ENCODE measurements around the gene RPL22L1. TPM values are rescaled to one million over a fixed set of nuclear protein-coding genes. Genes with fewer than 3 reads are reported as not detected.
"Not testable (repeated sequence)": the region's sequence is repeated elsewhere in the genome, so short reads cannot be mapped to it uniquely, and the experiment has no call there.

Gene RPL22L1
- total RNA-seq, 2 donors from 2014 or later: 46.2 to 78.0 TPM

GRCh38 chr3:170836491-170836890, 33.5 kb downstream of the RPL22L1 start:
- TF ChIP-seq, protein P1, sequence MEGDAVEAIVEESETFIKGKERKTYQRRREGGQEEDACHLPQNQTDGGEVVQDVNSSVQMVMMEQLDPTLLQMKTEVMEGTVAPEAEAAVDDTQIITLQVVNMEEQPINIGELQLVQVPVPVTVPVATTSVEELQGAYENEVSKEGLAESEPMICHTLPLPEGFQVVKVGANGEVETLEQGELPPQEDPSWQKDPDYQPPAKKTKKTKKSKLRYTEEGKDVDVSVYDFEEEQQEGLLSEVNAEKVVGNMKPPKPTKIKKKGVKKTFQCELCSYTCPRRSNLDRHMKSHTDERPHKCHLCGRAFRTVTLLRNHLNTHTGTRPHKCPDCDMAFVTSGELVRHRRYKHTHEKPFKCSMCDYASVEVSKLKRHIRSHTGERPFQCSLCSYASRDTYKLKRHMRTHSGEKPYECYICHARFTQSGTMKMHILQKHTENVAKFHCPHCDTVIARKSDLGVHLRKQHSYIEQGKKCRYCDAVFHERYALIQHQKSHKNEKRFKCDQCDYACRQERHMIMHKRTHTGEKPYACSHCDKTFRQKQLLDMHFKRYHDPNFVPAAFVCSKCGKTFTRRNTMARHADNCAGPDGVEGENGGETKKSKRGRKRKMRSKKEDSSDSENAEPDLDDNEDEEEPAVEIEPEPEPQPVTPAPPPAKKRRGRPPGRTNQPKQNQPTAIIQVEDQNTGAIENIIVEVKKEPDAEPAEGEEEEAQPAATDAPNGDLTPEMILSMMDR (IDR thresholded peaks at IDR 0.05): no peak
- H3K27ac ChIP-seq: no peak overlapping the region
- ATAC-seq (ENCODE audit: insufficient number of reproducible peaks, low FRiP score, low read depth) (no peak), DNase-seq (ENCODE audit: low spot score) (no peak)
- no peaks in the 10 kb centered on the region for H3K27me3 ChIP-seq (replicated peaks; ENCODE audit: insufficient read depth)
- peaks cover 0 to 7% of the 10 kb centered on the region in 2 donors for H3K4me1 ChIP-seq (ENCODE audit: control insufficient read depth in 1 of 2, low read depth in 2 of 2)
- H3K36me3 ChIP-seq: no peaks in the 10 kb centered on the region
- H3K4me3 ChIP-seq: no peak overlapping the region
- H3K9me3 ChIP-seq: no peaks in the 10 kb centered on the region

DNA sequence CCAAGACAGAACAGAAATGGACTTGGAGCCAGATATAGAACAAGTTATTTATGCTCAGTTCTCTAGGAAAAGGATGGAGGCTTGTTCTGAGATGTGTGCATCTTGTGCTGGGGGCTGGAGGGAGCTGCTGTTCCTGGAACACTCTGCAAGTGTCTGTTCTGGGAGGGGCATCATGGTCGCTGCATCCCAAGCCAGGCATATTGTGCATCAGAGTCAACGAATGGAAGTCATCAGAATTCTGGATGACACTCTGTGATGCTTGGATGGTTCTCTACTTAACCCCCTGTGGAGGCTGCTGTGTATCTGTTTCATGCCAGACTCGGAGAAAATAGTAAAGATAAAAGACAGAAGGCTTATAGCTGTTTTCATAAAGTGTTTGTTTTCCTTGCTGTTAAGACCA, 34.7 kb downstream of the RPL22L1 start:
- H3K4me1 ChIP-seq (ENCODE audit: control insufficient read depth in 1 of 2, low read depth in 2 of 2): peaks cover 0 to 3% of the 10 kb centered on the region in 2 donors
- DNase-seq (ENCODE audit: low spot score) (no peak), ATAC-seq (ENCODE audit: insufficient number of reproducible peaks, low FRiP score, low read depth) (no peak)
- TF ChIP-seq, protein P1 (IDR thresholded peaks at IDR 0.05): no peak
- no peak overlapping the region for H3K27ac ChIP-seq
- H3K27me3 ChIP-seq (replicated peaks; ENCODE audit: insufficient read depth): no peaks in the 10 kb centered on the region
- no peaks in the 10 kb centered on the region for H3K36me3 ChIP-seq
- H3K4me3 ChIP-seq: no peak overlapping the region
- no peaks in the 10 kb centered on the region for H3K9me3 ChIP-seq

DNA sequence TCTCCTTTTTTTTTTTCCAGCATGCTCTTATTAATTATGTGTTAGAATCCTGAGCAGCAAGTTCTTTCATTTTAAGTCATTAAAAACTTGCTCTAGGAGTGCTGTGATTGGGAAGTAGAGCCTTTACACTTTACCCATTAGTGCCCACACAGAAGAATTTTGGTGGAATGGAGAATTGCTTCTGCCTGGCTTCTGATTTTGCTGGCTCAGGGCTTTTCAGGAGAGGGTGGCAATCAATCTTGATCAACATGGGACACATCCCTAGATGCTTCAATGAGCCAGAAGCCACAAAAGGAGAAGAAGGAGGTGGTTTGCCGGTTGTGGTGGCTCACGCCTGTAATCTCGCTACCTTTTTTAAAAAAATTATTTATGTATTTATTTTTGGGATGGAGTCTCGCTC, 39.4 kb downstream of the RPL22L1 start:
- TF ChIP-seq, protein P1 (IDR thresholded peaks at IDR 0.05): no peak
- no peak for ATAC-seq (ENCODE audit: insufficient number of reproducible peaks, low FRiP score, low read depth)
- Histone ChIP-seq H3K4me1 (ENCODE audit: control insufficient read depth in 1 of 2, low read depth in 2 of 2) (no peaks in the 10 kb centered on the region), H3K27ac (no peak overlapping the region), H3K4me3 (no peak overlapping the region), H3K36me3 (no peaks in the 10 kb centered on the region), H3K9me3 (no peaks in the 10 kb centered on the region), H3K27me3 (replicated peaks; ENCODE audit: insufficient read depth) (peaks cover 4% of the 10 kb centered on the region)
- no peak for DNase-seq (ENCODE audit: low spot score)

- DNase-seq (ENCODE audit: low spot score) (no peak), ATAC-seq (ENCODE audit: insufficient number of reproducible peaks, low FRiP score, low read depth) (no peak)
- no peak overlapping the region for H3K27ac ChIP-seq
- H3K9me3 ChIP-seq: no peaks in the 10 kb centered on the region
- no peaks in the 10 kb centered on the region for H3K4me1 ChIP-seq (ENCODE audit: control insufficient read depth in 1 of 2, low read depth in 2 of 2)
- TF ChIP-seq, protein P1 (IDR thresholded peaks at IDR 0.05): no peak
- no peak overlapping the region for H3K4me3 ChIP-seq
- H3K36me3 ChIP-seq: no peaks in the 10 kb centered on the region
- peaks cover 4% of the 10 kb centered on the region for H3K27me3 ChIP-seq (replicated peaks; ENCODE audit: insufficient read depth)
Observed at GRCh38 chr3:170829546-170830272, 40.3 kb downstream of the RPL22L1 start.

- H3K4me1 ChIP-seq (ENCODE audit: control insufficient read depth in 1 of 2, low read depth in 2 of 2): no peaks in the 10 kb centered on the region
- H3K36me3 ChIP-seq: no peaks in the 10 kb centered on the region
- no peaks in the 10 kb centered on the region for H3K9me3 ChIP-seq
- H3K27me3 ChIP-seq (replicated peaks; ENCODE audit: insufficient read depth): peaks cover 4% of the 10 kb centered on the region
- no peak overlapping the region for H3K4me3 ChIP-seq
- ATAC-seq (ENCODE audit: insufficient number of reproducible peaks, low FRiP score, low read depth): no peak
- no peak overlapping the region for H3K27ac ChIP-seq
- TF ChIP-seq, protein P1 (IDR thresholded peaks at IDR 0.05): no peak
- no peak for DNase-seq (ENCODE audit: low spot score)
Observed at GRCh38 chr3:170826047-170826446, 43.9 kb downstream of the RPL22L1 start.

DNA sequence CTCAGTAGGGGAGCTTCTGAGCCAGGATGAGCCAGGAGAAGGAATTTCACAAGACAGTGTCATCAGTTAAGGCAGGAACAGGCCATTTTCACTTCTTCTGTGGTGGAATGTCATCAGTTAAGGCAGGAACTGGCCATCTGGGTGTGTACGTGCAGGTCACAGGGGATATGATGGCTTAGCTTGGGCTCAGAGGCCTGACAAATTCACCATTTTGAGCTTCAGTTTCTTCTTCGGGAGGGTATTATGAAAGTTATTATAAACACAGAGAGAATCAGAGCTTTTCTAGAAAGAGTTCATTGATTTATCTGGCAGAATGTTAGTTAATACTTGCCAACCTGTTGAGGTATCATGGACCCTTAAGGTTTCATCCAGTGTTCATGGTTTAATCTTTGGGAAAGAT, 46.4 kb downstream of the RPL22L1 start:
- not testable (repeated sequence) for H3K9me3 ChIP-seq; ATAC-seq (ENCODE audit: insufficient number of reproducible peaks, low FRiP score, low read depth); H3K27me3 ChIP-seq (replicated peaks; ENCODE audit: insufficient read depth); DNase-seq (ENCODE audit: low spot score); H3K36me3 ChIP-seq; H3K4me1 ChIP-seq (ENCODE audit: control insufficient read depth in 1 of 2, low read depth in 2 of 2); H3K27ac ChIP-seq; H3K4me3 ChIP-seq

DNA sequence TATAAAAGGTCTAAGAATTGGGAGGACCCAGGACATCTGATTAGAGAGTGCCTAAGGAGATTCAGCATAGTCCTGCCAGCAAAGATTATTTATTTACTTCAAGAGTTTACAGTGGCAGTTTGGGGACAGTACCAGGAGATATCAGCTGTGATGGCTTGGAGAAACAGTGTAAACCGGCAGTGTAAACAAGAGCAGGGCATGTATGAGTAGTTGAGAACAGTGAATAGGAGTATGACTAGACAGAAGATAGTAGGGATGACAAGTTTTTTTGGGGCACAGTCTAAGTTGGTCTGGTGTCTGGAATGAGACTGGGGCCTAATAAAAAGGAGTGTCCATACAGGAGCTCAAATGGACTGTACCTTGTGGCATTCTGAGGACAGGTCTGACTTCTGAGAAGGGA, 51.7 kb downstream of the RPL22L1 start:
- H3K36me3 ChIP-seq; H3K27me3 ChIP-seq (replicated peaks; ENCODE audit: insufficient read depth); DNase-seq (ENCODE audit: low spot score); ATAC-seq (ENCODE audit: insufficient number of reproducible peaks, low FRiP score, low read depth); H3K27ac ChIP-seq; H3K4me1 ChIP-seq (ENCODE audit: control insufficient read depth in 1 of 2, low read depth in 2 of 2); H3K4me3 ChIP-seq; H3K9me3 ChIP-seq: not testable (repeated sequence)

DNA sequence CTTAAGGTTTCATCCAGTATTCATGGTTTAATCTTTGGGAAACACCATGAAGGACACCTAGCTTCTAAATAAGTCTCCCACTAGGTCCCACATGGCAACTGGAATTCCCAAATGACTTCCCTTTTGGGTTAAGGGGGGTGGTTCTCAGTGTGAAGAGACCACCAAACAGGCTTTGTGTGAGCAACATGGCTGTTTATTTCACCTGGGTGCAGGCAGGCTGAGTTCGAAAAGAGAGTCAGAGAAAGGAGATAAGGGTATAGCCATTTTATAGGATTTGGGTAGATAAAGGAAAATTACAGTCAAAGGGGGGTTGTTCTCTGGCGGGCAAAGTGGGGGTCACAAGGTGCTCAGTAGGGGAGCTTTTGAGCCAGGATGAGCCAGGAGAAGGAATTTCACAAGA, 52.5 kb downstream of the RPL22L1 start:
- not testable (repeated sequence) for H3K4me1 ChIP-seq (ENCODE audit: control insufficient read depth in 1 of 2, low read depth in 2 of 2); H3K9me3 ChIP-seq; H3K36me3 ChIP-seq; H3K27me3 ChIP-seq (replicated peaks; ENCODE audit: insufficient read depth); H3K4me3 ChIP-seq; H3K27ac ChIP-seq; ATAC-seq (ENCODE audit: insufficient number of reproducible peaks, low FRiP score, low read depth); DNase-seq (ENCODE audit: low spot score)
